ENCODE measurements around the gene DHRSX.

GRCh38 chrX:2327423-2327822 is 173.4 kb downstream of the DHRSX start:
- TF ChIP-seq POLR2AphosphoS5 (IDR thresholded peaks at IDR 0.05; ENCODE audit: borderline replicate concordance, low read depth, low read length) (no peak), EZH2 (IDR thresholded peaks at IDR 0.05) (no peak), FOXP2 (optimal IDR thresholded peaks at IDR 0.05; ENCODE audit: control extremely low read depth, extremely low read length, insufficient read depth) (no peak)

Measured in SK-N-MC (cell line).